Measurements from ENCODE around the gene DSN1. TPM values are rescaled to one million over a fixed set of nuclear protein-coding genes. Genes with fewer than 3 reads are reported as not detected.

The DSN1 gene
- total and polyA plus RNA-seq, 2 donors (not counting 3 experiments of a cell fraction or from before 2014, with no cell fraction given): 11.0 to 25.0 TPM

- H3K4me3 ChIP-seq (replicated peaks in 1 of 3; ENCODE audit: insufficient read depth in 1 of 3, low read depth in 1 of 3, low read length in 3 of 3): no peak overlapping the region
- H3K4me2 ChIP-seq (ENCODE audit: insufficient read depth, low read length): no peak overlapping the region
- no peaks in the 10 kb centered on the region for H3K27me3 ChIP-seq (ENCODE audit: control insufficient read depth in 2 of 2, insufficient read depth in 2 of 2, low read length in 2 of 2)
- H2AFZ ChIP-seq (ENCODE audit: low read depth, low read length): no peak overlapping the region
- no peak for TF ChIP-seq JUN (IDR thresholded peaks at IDR 0.05; ENCODE audit: borderline replicate concordance, insufficient read depth, insufficient read length, low read depth)
- TF ChIP-seq MYC (IDR thresholded peaks at IDR 0.05; ENCODE audit: low read depth, low read length): no peak
- no peak for TF ChIP-seq FOS (IDR thresholded peaks at IDR 0.05; ENCODE audit: borderline replicate concordance, insufficient read depth, low read length)
- TF ChIP-seq CTCF (IDR thresholded peaks at IDR 0.05; ENCODE audit: extremely low read depth in 1 of 2, insufficient read depth in 1 of 2, low read depth in 1 of 2, low read length in 2 of 2): no peak
- no peak for TF ChIP-seq POLR2A (IDR thresholded peaks at IDR 0.05; ENCODE audit: low read depth, low read length)
- no peak for TF ChIP-seq MAX (IDR thresholded peaks at IDR 0.05; ENCODE audit: insufficient read depth, insufficient read length)
- no peak for TF ChIP-seq GATA2 (IDR thresholded peaks at IDR 0.05; ENCODE audit: insufficient read depth, insufficient read length, low read depth, low read length)
- no peak for TF ChIP-seq EZH2 (IDR thresholded peaks at IDR 0.05; ENCODE audit: borderline replicate concordance, low read depth, low read length, severe bottlenecking)
- no peak for TF ChIP-seq POLR2AphosphoS5 (IDR thresholded peaks at IDR 0.05; ENCODE audit: insufficient read depth, low read depth, low read length)
- peaks cover 2% of the 10 kb centered on the region for H3K4me1 ChIP-seq (ENCODE audit: control insufficient read depth, extremely low read depth, insufficient read depth, low read length)
- no peaks in the 10 kb centered on the region for H3K9me3 ChIP-seq (replicated peaks; ENCODE audit: control insufficient read depth, insufficient read depth, low read length)
- ChIA-PET CTCF (interaction anchor here (1.5 to 4.9 kb wide), 3 partner anchors 16 to 48 kb away, joined by 5 to 19 read pairs (median 8); a partner anchor contains a TSS), POLR2A (no interaction called here)
- dilution Hi-C loops (cut with MboI; ENCODE audit: extremely low pct_ligation_motif_present, low sequenced_read_pairs): no loop called here
- H3K36me3 ChIP-seq (ENCODE audit: control insufficient read depth in 2 of 2, extremely low read depth in 1 of 2, insufficient read depth in 2 of 2, low read length in 2 of 2): peaks cover 12 to 31% of the 10 kb centered on the region in 2 experiments
- TSS peak; percentile 13 for BruUV-seq (replicated peaks)
- peaks cover 1% of the 10 kb centered on the region for H3K79me2 ChIP-seq (ENCODE audit: control insufficient read depth, insufficient read depth, low read length)
- no peaks in the 10 kb centered on the region for H3K9me1 ChIP-seq (replicated peaks; ENCODE audit: control insufficient read depth, extremely low read depth, insufficient read depth, low read length)
- no peak overlapping the region for H3K27ac ChIP-seq (ENCODE audit: insufficient read depth, low read depth, low read length)
- FAIRE-seq: no peak
- no peak for DNase-seq (ENCODE audit: low read depth, low spot score)
- H4K20me1 ChIP-seq (replicated peaks; ENCODE audit: control insufficient read depth, extremely low read depth, insufficient read depth, low read length): no peaks in the 10 kb centered on the region
- intact Hi-C loops (cut with micrococcal nuclease): no loop called here
- no peak overlapping the region for H3K9ac ChIP-seq (replicated peaks; ENCODE audit: extremely low read depth, insufficient read depth, low read length)
These were observed 42.0 kb upstream of the DSN1 start for GRCh38 chr20:36815454-36816091.
